NCI-H82 (cell line): ENCODE results near the gene TXNIP.
A peak's percentile ranks its signal among the peaks of the same experiment; 100 is the strongest.

Experiments used
- DNase-seq: peaks from one replicate; lab custom pipeline; 2025; lab: John Stamatoyannopoulos, UW

The TXNIP gene

DNA sequence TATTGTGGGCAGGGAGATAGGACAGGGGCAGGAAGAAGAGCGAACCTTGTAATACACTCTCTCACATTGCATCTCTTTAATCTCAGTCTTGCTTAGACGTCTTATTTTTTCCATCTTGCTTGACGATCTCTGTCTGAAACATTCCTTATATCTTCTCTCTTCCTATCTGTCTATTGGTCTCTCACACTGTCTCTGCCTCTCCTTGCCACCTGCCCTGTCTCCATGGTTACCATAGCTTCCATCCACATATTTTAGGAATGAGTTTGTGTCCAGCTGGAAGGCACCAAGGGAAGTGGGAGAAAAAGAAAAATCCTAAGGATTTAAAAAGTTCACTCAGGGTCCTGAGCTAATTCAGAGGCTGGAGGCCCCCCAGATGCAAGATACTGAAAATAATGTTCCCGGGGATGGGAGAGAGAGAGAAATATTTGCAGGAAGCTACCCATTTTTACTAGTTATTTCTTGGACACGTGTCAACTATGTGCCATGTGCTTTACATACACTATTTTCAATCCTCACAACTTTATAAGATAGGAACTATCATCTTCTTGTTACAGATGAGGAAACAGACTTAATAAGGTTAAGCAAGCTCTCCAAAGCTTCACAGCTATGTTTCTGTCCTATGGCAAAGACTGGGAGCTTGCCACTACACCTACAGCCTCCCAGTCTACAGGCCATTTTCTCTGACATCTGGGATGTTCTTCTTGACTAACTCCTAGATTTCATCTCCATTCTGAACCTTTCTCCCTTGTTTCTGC lies 32.9 kb downstream of the TXNIP start:
- no peak for DNase-seq

GRCh38 chr1:145962157-145963102 lies 33.9 kb downstream of the TXNIP start:
- DNase-seq: peak; percentile 58

DNA sequence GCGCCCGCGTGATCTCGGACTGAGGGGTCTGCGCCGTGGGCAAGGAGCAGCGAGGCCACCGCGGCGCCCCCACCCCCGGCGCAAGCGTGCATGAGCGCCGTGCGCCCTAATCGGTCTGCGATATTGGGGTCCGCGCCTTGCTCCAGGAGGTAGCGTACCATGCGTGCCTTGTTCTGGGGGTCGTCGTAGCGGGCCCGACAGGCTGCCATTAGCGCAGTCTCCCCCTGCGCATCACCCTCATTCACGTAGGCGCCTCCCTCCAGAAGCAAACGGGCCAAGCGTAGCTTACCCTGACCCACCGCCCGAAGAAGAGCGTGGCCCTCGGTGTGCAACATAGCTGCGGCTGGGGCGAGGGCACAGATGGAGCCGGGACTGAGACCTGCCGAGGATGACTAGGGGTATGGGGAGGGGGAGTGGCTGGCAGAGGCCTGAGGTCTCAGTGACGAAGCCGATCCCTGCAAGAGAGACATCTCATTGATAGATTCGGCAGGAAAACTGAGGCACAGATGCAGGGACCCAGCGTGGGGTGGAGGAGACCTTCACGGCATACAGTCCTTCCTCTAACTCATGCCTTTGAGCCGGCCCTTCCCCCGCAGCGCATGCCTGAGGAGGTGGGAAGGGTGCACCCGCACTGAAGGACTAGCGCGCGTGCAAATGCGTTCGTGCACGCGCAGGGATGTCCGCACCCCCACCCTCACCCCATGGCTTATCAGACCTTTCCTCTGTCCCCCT lies 34.8 kb downstream of the TXNIP start:
- peak; percentile 81 for DNase-seq

- peak; percentile 64 for DNase-seq
Observed at GRCh38 chr1:145961109-145961424, 35.3 kb downstream of the TXNIP start.

GRCh38 chr1:145960468-145961108 lies 35.8 kb downstream of the TXNIP start:
- peak; percentile 95 for DNase-seq

GRCh38 chr1:145959957-145960467 lies 36.4 kb downstream of the TXNIP start:
- peak; percentile 90 for DNase-seq

- DNase-seq: peak; percentile 49
Observed at GRCh38 chr1:145959333-145959732, 37.0 kb downstream of the TXNIP start.

GRCh38 chr1:145958734-145959133 lies 37.6 kb downstream of the TXNIP start:
- no peak for DNase-seq

DNA sequence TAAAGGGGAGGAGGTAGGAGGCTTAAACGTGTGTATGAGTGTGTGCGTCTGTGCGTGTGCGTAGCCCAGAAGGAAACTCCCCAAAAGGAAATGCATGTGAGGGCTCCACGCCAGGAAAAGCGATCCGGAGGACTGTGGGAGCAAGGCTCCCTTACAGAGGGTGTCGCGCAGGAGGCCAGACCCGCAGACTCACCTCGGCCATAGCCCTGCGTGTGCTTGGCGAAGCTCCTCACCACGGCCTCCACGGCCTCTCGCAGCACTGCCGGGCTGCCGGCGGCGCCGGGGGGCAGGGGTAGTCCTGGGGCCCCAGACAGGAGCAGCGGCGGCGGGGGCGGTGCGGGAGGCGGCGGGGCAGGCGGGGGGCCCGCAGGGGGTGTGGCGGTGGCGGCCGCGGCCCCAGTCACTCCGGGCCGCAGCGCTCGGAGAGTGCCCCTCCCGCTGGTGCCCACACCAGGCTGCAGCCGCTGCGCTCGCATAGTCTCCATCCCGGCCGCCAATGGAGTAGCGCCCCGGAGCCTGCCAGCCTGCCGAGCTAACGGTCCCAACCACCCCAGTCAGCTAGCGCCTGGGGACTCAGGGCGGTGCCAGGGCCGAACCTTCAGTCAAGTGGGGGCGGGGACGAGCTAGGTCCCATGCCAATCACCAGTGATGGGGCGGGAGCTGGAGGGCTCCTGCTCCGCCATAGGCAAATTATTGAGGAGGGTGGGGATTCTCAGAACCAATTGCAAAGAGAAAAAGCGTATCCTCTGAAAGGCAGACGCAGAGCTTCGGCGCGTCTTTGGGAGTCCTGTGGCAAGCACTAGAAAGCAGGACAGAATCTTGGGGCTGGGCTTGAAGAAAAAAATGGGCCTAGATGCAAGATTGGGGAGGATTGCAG lies 38.7 kb downstream of the TXNIP start, which contains the start of gene LIX1L:
TSS of gene LIX1L (minus strand) at position 575 of the 877 bp plus-strand sequence. CDS start at position 485, 90 bp downstream.
- peak; percentile 100 for DNase-seq

DNA sequence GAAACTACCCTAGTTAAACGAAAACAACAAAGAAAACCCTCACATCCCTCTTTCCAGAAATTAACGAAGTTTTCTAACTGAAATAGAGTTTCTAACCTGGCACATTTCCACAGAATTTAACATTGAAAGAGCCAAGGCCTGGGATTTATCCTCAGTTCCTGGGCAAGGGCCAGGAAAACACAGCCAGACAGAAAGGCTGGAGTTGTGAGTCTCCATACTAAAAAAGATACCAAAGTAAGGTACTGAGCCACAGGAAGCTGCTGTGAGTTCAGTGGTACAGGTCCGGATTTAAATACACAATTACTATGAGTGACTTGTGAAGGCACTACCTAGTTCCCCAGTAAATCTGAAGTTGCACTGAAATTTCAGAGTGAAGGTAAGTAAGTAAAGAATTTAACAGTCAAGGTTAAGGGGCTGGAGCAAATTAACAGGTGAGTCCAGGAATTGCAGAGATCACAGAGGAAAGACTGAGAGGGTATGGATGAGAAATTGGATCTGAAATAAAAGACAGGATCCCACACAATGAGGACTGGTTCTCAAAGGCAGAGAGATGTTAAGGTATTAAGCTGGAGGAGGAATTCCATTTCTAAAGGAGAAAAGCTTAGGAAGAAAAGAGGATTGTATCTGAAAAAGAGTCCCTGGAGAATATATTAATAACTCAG lies 39.5 kb downstream of the TXNIP start:
- DNase-seq: no peak

DNA sequence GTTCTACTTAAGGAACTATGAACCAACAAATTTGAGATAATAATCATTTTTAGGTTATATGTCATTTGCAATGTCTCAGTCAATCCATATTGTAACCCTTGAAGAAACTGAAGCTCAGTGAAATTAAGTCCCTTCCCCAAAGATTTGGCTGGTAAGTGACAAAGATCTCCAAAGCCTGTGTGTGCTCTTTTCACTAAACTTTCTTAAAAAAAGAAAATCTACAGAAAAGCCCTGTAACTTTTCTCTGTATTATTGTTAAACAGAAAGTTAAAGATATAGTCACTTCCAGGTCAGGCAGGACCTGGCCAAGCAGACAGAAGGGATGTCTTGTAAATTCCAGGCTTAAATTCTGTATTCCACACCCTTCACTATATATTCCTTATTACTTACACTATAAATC lies 40.0 kb downstream of the TXNIP start:
- no peak for DNase-seq

GRCh38 chr1:145955436-145955835 lies 40.9 kb downstream of the TXNIP start:
- DNase-seq: no peak

- no peak for DNase-seq
Observed at GRCh38 chr1:145953861-145954260, 42.5 kb downstream of the TXNIP start.

- no peak for DNase-seq
Observed at GRCh38 chr1:145952903-145953302, 43.5 kb downstream of the TXNIP start.

DNA sequence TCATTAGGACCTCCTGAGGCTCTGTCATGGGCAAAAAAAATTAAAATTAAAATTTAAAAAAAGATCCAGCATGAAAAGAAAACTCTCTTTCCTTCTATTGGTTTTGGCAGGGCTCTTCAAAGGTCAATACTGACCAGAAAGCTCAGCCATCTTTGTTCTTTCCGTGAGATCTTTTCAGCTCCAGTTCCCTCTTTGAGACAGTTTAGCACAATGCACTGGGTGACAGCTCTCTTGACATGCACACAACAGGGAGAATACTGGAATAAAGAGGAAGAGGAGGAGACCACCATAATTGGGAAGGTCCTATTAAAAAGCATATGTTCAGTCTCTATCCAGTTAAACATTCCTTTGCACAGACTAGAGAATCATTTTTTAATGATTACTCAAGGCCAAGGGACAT lies 44.9 kb downstream of the TXNIP start:
- DNase-seq: no peak

- peak; percentile 67 for DNase-seq
Observed at GRCh38 chr1:145949219-145949618, 47.2 kb downstream of the TXNIP start.

GRCh38 chr1:145947551-145947950 lies 48.8 kb downstream of the TXNIP start:
- no peak for DNase-seq

DNA sequence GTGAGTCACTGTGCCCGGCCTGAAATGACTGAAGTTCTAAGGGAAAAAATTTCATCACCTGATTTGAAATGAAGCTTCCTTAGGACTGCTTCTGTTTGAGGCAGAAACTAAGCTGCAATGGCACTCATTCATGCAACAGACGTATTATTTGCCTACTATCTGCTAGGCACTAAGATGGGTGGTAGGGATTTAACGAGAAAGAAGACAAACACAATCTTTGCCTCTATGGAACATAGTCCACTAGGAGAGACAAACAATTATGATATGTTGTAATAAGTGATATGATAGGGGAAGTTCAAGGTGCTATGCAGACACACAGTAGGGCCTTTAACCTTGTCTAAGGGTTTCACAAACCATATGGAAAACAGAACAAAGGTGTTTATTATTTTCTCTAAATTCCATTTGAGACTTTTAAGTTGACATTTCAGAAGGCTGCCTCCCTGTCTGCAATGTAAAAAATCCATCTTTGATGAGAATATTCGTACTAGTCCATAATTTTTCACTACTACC lies 49.8 kb downstream of the TXNIP start:
- DNase-seq: no peak

GRCh38 chr1:145944532-145944931 lies 51.8 kb downstream of the TXNIP start:
- no peak for DNase-seq

DNA sequence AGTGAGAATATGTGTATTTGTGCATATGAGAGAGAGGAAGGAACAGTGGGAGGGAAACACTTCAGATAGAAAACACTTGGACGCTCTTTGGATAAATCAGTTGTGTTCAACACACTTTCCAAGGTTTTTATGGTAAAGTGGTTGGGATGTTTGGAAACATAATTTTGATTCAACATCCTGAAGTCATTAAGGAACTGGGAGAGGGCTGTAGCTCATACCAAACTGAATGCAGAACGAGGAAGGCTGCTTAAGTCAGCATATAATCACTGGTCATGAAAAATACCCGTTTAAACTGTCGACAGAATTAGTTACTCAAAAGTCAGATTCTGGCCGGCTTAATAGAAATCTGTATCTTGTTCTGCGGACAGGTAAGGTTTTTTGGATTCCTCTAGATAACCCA lies 53.5 kb downstream of the TXNIP start:
- DNase-seq: no peak
